HEK293 (cell line): ENCODE data around the gene MUTYH.

ENCODE experiments used
- CTCF ChIA-PET: fragments of 350-600 bp; formaldehyde crosslinking; extraction: SDS; loops from one replicate; lab custom pipeline; 2021; ENCODE audit warnings: antibody characterized with exemption; lab: Yijun Ruan, JAX
- POLR2A ChIA-PET: fragments of 300-600 bp; formaldehyde crosslinking; extraction: SDS; loops from one replicate; lab custom pipeline; 2020; ENCODE audit warnings: antibody characterized with exemption, inconsistent platforms; lab: Yijun Ruan, JAX
- H3K27ac ChIP-seq: fragments of 200-500 bp; sonication (Bioruptor generic); 2 replicates; pipeline ENCODE4 v1.5.1; 2014; ENCODE audit warnings: low read depth, low read length, control low read depth, inconsistent platforms; ENCODE audit errors: extremely low read depth
- H3K36me3 ChIP-seq, 2 experiments: fragments of 200-500 bp in 1 of 2; sonication (Bioruptor generic) in 1 of 2; 1 replicate in 1 of 2; 2 replicates in 1 of 2; pipeline ENCODE4 v1.5.1; 2014 to 2017; ENCODE audit warnings: inconsistent platforms in 2 of 2, low read length in 2 of 2; ENCODE audit not compliant: control insufficient read depth in 2 of 2, insufficient read depth in 1 of 2
- H3K4me1 ChIP-seq: fragments of 200-500 bp; sonication (Bioruptor generic); 2 replicates; pipeline ENCODE4 v1.5.1; 2014; ENCODE audit warnings: mild to moderate bottlenecking, low read length, inconsistent platforms; ENCODE audit not compliant: control insufficient read depth, insufficient read depth
- H3K4me3 ChIP-seq: 2 replicates; pipeline ENCODE4 v1.5.1; 2011; ENCODE audit warnings: low read depth, mild to moderate bottlenecking, control low read depth, low read length, moderate library complexity
- H3K9me3 ChIP-seq: fragments of 200-500 bp; sonication (Bioruptor generic); 2 replicates; pipeline ENCODE4 v1.5.1; 2014; ENCODE audit warnings: low read depth, low read length, inconsistent platforms; ENCODE audit not compliant: control insufficient read depth, insufficient read depth
- BCL11A ChIP-seq: fragments of 450-650 bp; formaldehyde crosslinking; IDR thresholded peaks from 2 replicates; pipeline ENCODE4 v1.5.1; 2016; ENCODE audit warnings: low read depth, missing biosample characterization, missing genetic modification characterization
- ELK4 ChIP-seq: IDR thresholded peaks from 2 replicates; pipeline ENCODE4 v1.6.1; 2011; ENCODE audit warnings: mild to moderate bottlenecking, low read depth, low read length, borderline replicate concordance
- GLIS1 ChIP-seq: fragments of 450-650 bp; formaldehyde crosslinking; IDR thresholded peaks from 2 replicates; pipeline ENCODE4 v1.5.1; 2016; ENCODE audit warnings: missing biosample characterization, missing genetic modification characterization
- MEIS1 ChIP-seq: sonication (generic); formaldehyde crosslinking; IDR thresholded peaks from 2 replicates; pipeline ENCODE4 v1.8.1; 2022; ENCODE audit warnings: missing genetic modification reagents, mild to moderate bottlenecking, borderline replicate concordance
- SCRT1 ChIP-seq: fragments of 450-650 bp; formaldehyde crosslinking; IDR thresholded peaks from 2 replicates; pipeline ENCODE4 v1.5.1; 2016; ENCODE audit warnings: missing biosample characterization, missing genetic modification characterization, borderline replicate concordance
- SP2 ChIP-seq: fragments of 450-650 bp; formaldehyde crosslinking; IDR thresholded peaks from 2 replicates; pipeline ENCODE4 v1.5.1; 2016; ENCODE audit warnings: missing biosample characterization, missing genetic modification characterization
- TSHZ1 ChIP-seq: fragments of 450-650 bp; formaldehyde crosslinking; IDR thresholded peaks from 2 replicates; pipeline ENCODE4 v1.5.1; 2016; ENCODE audit warnings: missing biosample characterization, missing genetic modification characterization, borderline replicate concordance
- ZBTB26 ChIP-seq: fragments of 450-650 bp; formaldehyde crosslinking; optimal IDR thresholded peaks from 2 replicates; pipeline ENCODE3; 2016; ENCODE audit warnings: missing biosample characterization, mild to moderate bottlenecking, missing genetic modification characterization
- ZBTB7A ChIP-seq: fragments of 450-650 bp; formaldehyde crosslinking; IDR thresholded peaks from 2 replicates; pipeline ENCODE4 v1.5.1; 2016; ENCODE audit warnings: low read depth, missing biosample characterization, missing genetic modification characterization
- ZEB2 ChIP-seq: fragments of 450-650 bp; formaldehyde crosslinking; IDR thresholded peaks from 2 replicates; pipeline ENCODE4 v1.5.1; 2016; ENCODE audit warnings: missing biosample characterization, missing genetic modification characterization
- ZFP41 ChIP-seq: fragments of 450-650 bp; formaldehyde crosslinking; IDR thresholded peaks from 2 replicates; pipeline ENCODE4 v1.5.1; 2016; ENCODE audit warnings: missing biosample characterization, missing genetic modification characterization, borderline replicate concordance
- ZNF140 ChIP-seq: fragments of 450-650 bp; formaldehyde crosslinking; IDR thresholded peaks from 2 replicates; pipeline ENCODE4 v1.5.1; 2016; ENCODE audit warnings: missing biosample characterization, missing genetic modification characterization
- ZNF19 ChIP-seq: fragments of 450-650 bp; formaldehyde crosslinking; IDR thresholded peaks from 2 replicates; pipeline ENCODE4; 2016; ENCODE audit warnings: missing biosample characterization, missing genetic modification characterization, low read depth
- ZNF221 ChIP-seq: fragments of 450-650 bp; formaldehyde crosslinking; IDR thresholded peaks from 2 replicates; pipeline ENCODE4 v1.5.1; 2017; ENCODE audit warnings: missing biosample characterization, missing genetic modification characterization, borderline replicate concordance
- ZNF23 ChIP-seq: fragments of 450-650 bp; formaldehyde crosslinking; IDR thresholded peaks from 2 replicates; pipeline ENCODE4 v1.5.1; 2016; ENCODE audit warnings: missing biosample characterization, missing genetic modification characterization, borderline replicate concordance
- ZNF37A ChIP-seq: fragments of 450-650 bp; IDR thresholded peaks from 2 replicates; pipeline ENCODE4 v1.5.1; 2018; ENCODE audit warnings: missing biosample characterization, missing genetic modification characterization
- ZNF423 ChIP-seq: fragments of 450-650 bp; formaldehyde crosslinking; IDR thresholded peaks from 2 replicates; pipeline ENCODE4 v1.5.1; 2016; ENCODE audit warnings: missing biosample characterization, missing genetic modification characterization
- ZNF48 ChIP-seq: fragments of 450-650 bp; formaldehyde crosslinking; IDR thresholded peaks from 2 replicates; pipeline ENCODE4 v1.5.1; 2016; ENCODE audit warnings: missing biosample characterization, missing genetic modification characterization
- ZNF510 ChIP-seq: fragments of 450-650 bp; formaldehyde crosslinking; IDR thresholded peaks from 2 replicates; pipeline ENCODE4 v1.5.1; 2018; ENCODE audit warnings: mild to moderate bottlenecking, missing genetic modification characterization, missing biosample characterization; ENCODE audit not compliant: insufficient replicate concordance
- ZNF514 ChIP-seq: fragments of 450-650 bp; formaldehyde crosslinking; IDR thresholded peaks from 2 replicates; pipeline ENCODE4 v1.5.1; 2016; ENCODE audit warnings: missing biosample characterization, missing genetic modification characterization
- ZNF624 ChIP-seq: fragments of 450-650 bp; formaldehyde crosslinking; IDR thresholded peaks from 2 replicates; pipeline ENCODE4 v1.5.1; 2017; ENCODE audit warnings: missing biosample characterization, missing genetic modification characterization
- ZNF626 ChIP-seq: fragments of 450-650 bp; sonication (Bioruptor Pico); formaldehyde crosslinking; IDR thresholded peaks from 2 replicates; pipeline ENCODE4 v1.5.1; 2018; ENCODE audit warnings: missing biosample characterization, missing genetic modification characterization, inconsistent platforms
- ZNF843 ChIP-seq: fragments of 450-650 bp; formaldehyde crosslinking; IDR thresholded peaks from 2 replicates; pipeline ENCODE4 v1.5.1; 2016; ENCODE audit warnings: missing biosample characterization, missing genetic modification characterization
- ZSCAN30 ChIP-seq: fragments of 450-650 bp; IDR thresholded peaks from 2 replicates; pipeline ENCODE4 v1.5.1; 2018; ENCODE audit warnings: missing biosample characterization, mild to moderate bottlenecking, missing genetic modification characterization, moderate library complexity
- ZSCAN4 ChIP-seq: fragments of 450-650 bp; formaldehyde crosslinking; IDR thresholded peaks from 2 replicates; pipeline ENCODE4 v1.5.1; 2017; ENCODE audit warnings: missing biosample characterization, missing genetic modification characterization

MUTYH gene

GRCh38 chr1:45334308-45335245 lies 5.7 kb downstream of the MUTYH start:
- no peaks in the 10 kb centered on the region for H3K9me3 ChIP-seq
- no peak overlapping the region for H3K4me3 ChIP-seq
- H3K27ac ChIP-seq: no peak overlapping the region
- H3K36me3 ChIP-seq: peaks cover 0 to 56% of the 10 kb centered on the region in 2 experiments; a peak in 1 of 3 replicates
- TF ChIP-seq ZNF221 (tag by site-specific recombination) (no peak), ELK4 (no peak), ZNF423 (tag by site-specific recombination) (no peak), ZNF510 (tag by site-specific recombination) (no peak), ZNF19 (no peak), ZNF514 (no peak), ZNF626 (tag by site-specific recombination) (no peak), SP2 (no peak), ZFP41 (tag by site-specific recombination) (no peak), ZSCAN4 (no peak), ZNF843 (tag by site-specific recombination) (no peak), ZNF624 (tag by site-specific recombination) (no peak), SCRT1 (tag by site-specific recombination) (no peak), ZBTB7A (tag by site-specific recombination) (no peak), MEIS1 (CRISPR knock-in tag) (no peak), ZEB2 (no peak), ZSCAN30 (tag by site-specific recombination) (no peak)
- TF ChIP-seq, all 188 proteins: peak for 0
- CTCF ChIA-PET: interaction anchor here (1.8 kb wide), 1 partner anchor 320 kb away, joined by 6 read pairs; no protein-coding TSS in a partner anchor
- POLR2A ChIA-PET: no interaction called here
- no peaks in the 10 kb centered on the region for H3K4me1 ChIP-seq

GRCh38 chr1:45332346-45332720 lies 7.9 kb downstream of the MUTYH start:
- no peak for TF ChIP-seq ZNF843 (tag by site-specific recombination)
- no peak for TF ChIP-seq ZNF23
- TF ChIP-seq ZNF140: no peak
- no peak for TF ChIP-seq GLIS1 (tag by site-specific recombination)
- TF ChIP-seq TSHZ1 (tag by site-specific recombination): no peak
- TF ChIP-seq ZNF48 (tag by site-specific recombination): no peak
- no peak for TF ChIP-seq BCL11A (tag by site-specific recombination)
- TF ChIP-seq ZBTB26 (tag by site-specific recombination): no peak
- TF ChIP-seq ZNF510 (tag by site-specific recombination): no peak
- TF ChIP-seq ZNF37A (tag by site-specific recombination): no peak
- Histone ChIP-seq H3K36me3 (peaks cover 0 to 68% of the 10 kb centered on the region in 2 experiments; a peak in 1 of 3 replicates), H3K4me3 (no peak overlapping the region), H3K4me1 (0 out of 2 replicates have a peak, but pooled peaks cover 3% of the 10 kb centered on the region), H3K9me3 (no peaks in the 10 kb centered on the region), H3K27ac (no peak overlapping the region)
- CTCF ChIA-PET: no interaction called here
- POLR2A ChIA-PET: interaction anchor here (1.3 to 1.7 kb wide), 2 partner anchors 8 to 29 kb away, joined by 4 to 5 read pairs; no protein-coding TSS in a partner anchor
